ENCODE measurements around the gene PCSK6. TPM values are rescaled to one million over a fixed set of nuclear protein-coding genes. Genes with fewer than 3 reads are reported as not detected.

Gene PCSK6
- total and polyA plus RNA-seq, 7 experiments from 2014 or later = 0.12 to 3.0 (median 0.70) TPM; not detected in 1

- intact Hi-C loops (cut with micrococcal nuclease) = no loop called here
- Histone ChIP-seq H3K27me3 (ENCODE audit: control insufficient read depth in 2 of 2, insufficient read depth in 2 of 2, low read length in 2 of 2) (peaks cover 0 to 3% of the 10 kb centered on the region in 2 donors), H3K36me3 (ENCODE audit: control insufficient read depth in 2 of 3, insufficient read depth in 3 of 3, low read length in 3 of 3) (no peaks in the 10 kb centered on the region), H3K27ac (ENCODE audit: low read depth, low read length) (no peak overlapping the region), H3K9me3 (ENCODE audit: control insufficient read depth in 2 of 3, low read length in 3 of 3) (peaks cover 0 to 24% (median 0%) of the 10 kb centered on the region in 3 experiments), H3K4me1 (ENCODE audit: control insufficient read depth in 2 of 2, insufficient read depth in 2 of 2, low read length in 2 of 2) (no peaks in the 10 kb centered on the region), H3K4me3 (ENCODE audit: low read length) (no peak overlapping the region)
- no peaks in the 10 kb centered on the region for H3K4me1 Mint-ChIP-seq
- DNase-seq (no peak), ATAC-seq (no peak)
- ChIA-PET POLR2A (no interaction called here), CTCF (interaction anchor here (0.6 kb wide), 1 partner anchor 290 kb away, joined by 4 read pairs; no protein-coding TSS in a partner anchor)
- no peak overlapping the region for H3K4me3 Mint-ChIP-seq
- peaks cover 0 to 11% (median 5%) of the 10 kb centered on the region in 5 donors for H3K36me3 Mint-ChIP-seq
- H3K27ac Mint-ChIP-seq = no peak overlapping the region
- peaks cover 8 to 48% (median 29%) of the 10 kb centered on the region in 11 donors for H3K9me3 Mint-ChIP-seq
- peaks cover 23 to 38% (median 29%) of the 10 kb centered on the region in 5 donors for H3K27me3 Mint-ChIP-seq
Observed at GRCh38 chr15:101514318-101514717, 24.8 kb upstream of the PCSK6 start.

- Histone ChIP-seq H3K36me3 (ENCODE audit: control insufficient read depth in 2 of 3, insufficient read depth in 3 of 3, low read length in 3 of 3) (no peaks in the 10 kb centered on the region), H3K9me3 (ENCODE audit: control insufficient read depth in 2 of 3, low read length in 3 of 3) (peaks cover 0 to 7% (median 0%) of the 10 kb centered on the region in 3 experiments), H3K4me3 (ENCODE audit: low read length) (no peak overlapping the region), H3K27ac (ENCODE audit: low read depth, low read length) (no peak overlapping the region), H3K27me3 (ENCODE audit: control insufficient read depth in 2 of 2, insufficient read depth in 2 of 2, low read length in 2 of 2) (peaks cover 0 to 3% of the 10 kb centered on the region in 2 donors), H3K4me1 (ENCODE audit: control insufficient read depth in 2 of 2, insufficient read depth in 2 of 2, low read length in 2 of 2) (no peaks in the 10 kb centered on the region)
- H3K4me3 Mint-ChIP-seq = no peak overlapping the region
- intact Hi-C loops (cut with micrococcal nuclease) = no loop called here
- H3K4me1 Mint-ChIP-seq = no peaks in the 10 kb centered on the region
- POLR2A ChIA-PET = no interaction called here
- DNase-seq (no peak), ATAC-seq (no peak)
- CTCF ChIA-PET = interaction anchor here (1.3 kb wide), 1 partner anchor 10 kb away, joined by 3 read pairs; no protein-coding TSS in a partner anchor
- peaks cover 12 to 37% (median 24%) of the 10 kb centered on the region in 5 donors for H3K27me3 Mint-ChIP-seq
- H3K36me3 Mint-ChIP-seq = peaks cover 0 to 5% (median 0%) of the 10 kb centered on the region in 5 donors
- no peak overlapping the region for H3K27ac Mint-ChIP-seq
- peaks cover 2 to 23% (median 13%) of the 10 kb centered on the region in 11 donors for H3K9me3 Mint-ChIP-seq
Observed at GRCh38 chr15:101511717-101512116, 22.2 kb upstream of the PCSK6 start.

GRCh38 chr15:101510212-101511197, 21.0 kb upstream of the PCSK6 start:
- no peak overlapping the region for H3K4me3 ChIP-seq (ENCODE audit: low read length)
- no peaks in the 10 kb centered on the region for H3K4me1 Mint-ChIP-seq
- DNase-seq (no peak), ATAC-seq (no peak)
- ChIA-PET POLR2A (no interaction called here), CTCF (interaction anchor here (1.3 kb wide), 1 partner anchor 8 kb away, joined by 3 read pairs; no protein-coding TSS in a partner anchor)
- intact Hi-C loops (cut with micrococcal nuclease) = no loop called here
- H3K4me1 ChIP-seq (ENCODE audit: control insufficient read depth in 2 of 2, insufficient read depth in 2 of 2, low read length in 2 of 2) = no peaks in the 10 kb centered on the region
- H3K4me3 Mint-ChIP-seq = no peak overlapping the region
- no peaks in the 10 kb centered on the region for H3K36me3 Mint-ChIP-seq
- H3K27ac Mint-ChIP-seq = no peak overlapping the region
- H3K9me3 Mint-ChIP-seq = peaks cover 0 to 11% (median 4%) of the 10 kb centered on the region in 11 donors
- H3K27me3 ChIP-seq (ENCODE audit: control insufficient read depth in 2 of 2, insufficient read depth in 2 of 2, low read length in 2 of 2) = peaks cover 0 to 3% of the 10 kb centered on the region in 2 donors
- no peaks in the 10 kb centered on the region for H3K9me3 ChIP-seq (ENCODE audit: control insufficient read depth in 2 of 3, low read length in 3 of 3)
- H3K27me3 Mint-ChIP-seq = peaks cover 10 to 38% (median 21%) of the 10 kb centered on the region in 5 donors
- H3K36me3 ChIP-seq (ENCODE audit: control insufficient read depth in 2 of 3, insufficient read depth in 3 of 3, low read length in 3 of 3) = no peaks in the 10 kb centered on the region
- H3K27ac ChIP-seq (ENCODE audit: low read depth, low read length) = no peak overlapping the region

- H3K27ac ChIP-seq (ENCODE audit: low read depth, low read length) = no peak overlapping the region
- Mint-ChIP-seq H3K27ac (no peak overlapping the region), H3K9me3 (peaks cover 0 to 3% (median under 1%) of the 10 kb centered on the region in 11 donors), H3K4me1 (no peaks in the 10 kb centered on the region), H3K4me3 (no peak overlapping the region), H3K27me3 (peaks cover 17 to 38% (median 22%) of the 10 kb centered on the region in 5 donors), H3K36me3 (no peaks in the 10 kb centered on the region)
- no peaks in the 10 kb centered on the region for H3K36me3 ChIP-seq (ENCODE audit: control insufficient read depth in 2 of 3, insufficient read depth in 3 of 3, low read length in 3 of 3)
- H3K4me3 ChIP-seq (ENCODE audit: low read length) = no peak overlapping the region
- ChIA-PET CTCF (no interaction called here), POLR2A (no interaction called here)
- intact Hi-C loops (cut with micrococcal nuclease) = no loop called here
- H3K27me3 ChIP-seq (ENCODE audit: control insufficient read depth in 2 of 2, insufficient read depth in 2 of 2, low read length in 2 of 2) = no peaks in the 10 kb centered on the region
- no peak for ATAC-seq
- no peaks in the 10 kb centered on the region for H3K4me1 ChIP-seq (ENCODE audit: control insufficient read depth in 2 of 2, insufficient read depth in 2 of 2, low read length in 2 of 2)
- no peaks in the 10 kb centered on the region for H3K9me3 ChIP-seq (ENCODE audit: control insufficient read depth in 2 of 3, low read length in 3 of 3)
- DNase-seq = no peak
Observed at GRCh38 chr15:101509279-101509678, 19.8 kb upstream of the PCSK6 start.

- H3K4me1 Mint-ChIP-seq = peaks cover 0 to 4% (median 4%) of the 10 kb centered on the region in 7 donors
- H3K36me3 ChIP-seq (ENCODE audit: control insufficient read depth in 2 of 3, insufficient read depth in 3 of 3, low read length in 3 of 3) = no peaks in the 10 kb centered on the region
- CTCF ChIA-PET = no interaction called here
Observed at GRCh38 chr15:101506491-101506890, 17.0 kb upstream of the PCSK6 start.

GRCh38 chr15:101505610-101506337, 16.3 kb upstream of the PCSK6 start:
- Mint-ChIP-seq H3K27ac (no peak overlapping the region), H3K9me3 (no peaks in the 10 kb centered on the region), H3K4me1 (peaks cover 4 to 11% (median 8%) of the 10 kb centered on the region in 7 donors), H3K4me3 (no peak overlapping the region), H3K27me3 (peaks cover 6 to 27% (median 17%) of the 10 kb centered on the region in 5 donors), H3K36me3 (no peaks in the 10 kb centered on the region)
- Histone ChIP-seq H3K4me1 (ENCODE audit: control insufficient read depth in 2 of 2, insufficient read depth in 2 of 2, low read length in 2 of 2) (peaks cover 0 to 3% of the 10 kb centered on the region in 2 donors), H3K9me3 (ENCODE audit: control insufficient read depth in 2 of 3, low read length in 3 of 3) (no peaks in the 10 kb centered on the region), H3K27ac (ENCODE audit: low read depth, low read length) (no peak overlapping the region), H3K4me3 (ENCODE audit: low read length) (no peak overlapping the region), H3K36me3 (ENCODE audit: control insufficient read depth in 2 of 3, insufficient read depth in 3 of 3, low read length in 3 of 3) (no peaks in the 10 kb centered on the region), H3K27me3 (ENCODE audit: control insufficient read depth in 2 of 2, insufficient read depth in 2 of 2, low read length in 2 of 2) (peaks cover 0 to 3% of the 10 kb centered on the region in 2 donors)
- ChIA-PET CTCF (no interaction called here), POLR2A (no interaction called here)
- peak in 1 of 9 donors; percentile 4 for DNase-seq
- no peak for ATAC-seq
- intact Hi-C loops (cut with micrococcal nuclease) = no loop called here

More at GRCh38 chr15:101506491-101506890, 17.0 kb upstream of the PCSK6 start:
- H3K9me3 Mint-ChIP-seq = no peaks in the 10 kb centered on the region
- Histone ChIP-seq H3K4me1 (ENCODE audit: control insufficient read depth in 2 of 2, insufficient read depth in 2 of 2, low read length in 2 of 2) (peaks cover 0 to 2% of the 10 kb centered on the region in 2 donors), H3K27ac (ENCODE audit: low read depth, low read length) (no peak overlapping the region), H3K9me3 (ENCODE audit: control insufficient read depth in 2 of 3, low read length in 3 of 3) (no peaks in the 10 kb centered on the region), H3K27me3 (ENCODE audit: control insufficient read depth in 2 of 2, insufficient read depth in 2 of 2, low read length in 2 of 2) (peaks cover 0 to 3% of the 10 kb centered on the region in 2 donors), H3K4me3 (ENCODE audit: low read length) (no peak overlapping the region)
- ATAC-seq = no peak
- peak in 1 of 9 donors; percentile 7 for DNase-seq
- H3K27me3 Mint-ChIP-seq = peaks cover 9 to 30% (median 17%) of the 10 kb centered on the region in 5 donors
- no peak overlapping the region for H3K27ac Mint-ChIP-seq
- intact Hi-C loops (cut with micrococcal nuclease) = no loop called here
- H3K36me3 Mint-ChIP-seq = no peaks in the 10 kb centered on the region
- POLR2A ChIA-PET = no interaction called here
- H3K4me3 Mint-ChIP-seq = no peak overlapping the region

Measured in naive thymus-derived CD4-positive, alpha-beta T cell (primary cell).